ENCODE data around the gene SLC35F3. TPM values are rescaled to one million over a fixed set of nuclear protein-coding genes. Genes with fewer than 3 reads are reported as not detected.

Gene SLC35F3
- total and polyA plus RNA-seq, 2 experiments from 2014 or later, result 1.0 to 3.2 TPM

DNA sequence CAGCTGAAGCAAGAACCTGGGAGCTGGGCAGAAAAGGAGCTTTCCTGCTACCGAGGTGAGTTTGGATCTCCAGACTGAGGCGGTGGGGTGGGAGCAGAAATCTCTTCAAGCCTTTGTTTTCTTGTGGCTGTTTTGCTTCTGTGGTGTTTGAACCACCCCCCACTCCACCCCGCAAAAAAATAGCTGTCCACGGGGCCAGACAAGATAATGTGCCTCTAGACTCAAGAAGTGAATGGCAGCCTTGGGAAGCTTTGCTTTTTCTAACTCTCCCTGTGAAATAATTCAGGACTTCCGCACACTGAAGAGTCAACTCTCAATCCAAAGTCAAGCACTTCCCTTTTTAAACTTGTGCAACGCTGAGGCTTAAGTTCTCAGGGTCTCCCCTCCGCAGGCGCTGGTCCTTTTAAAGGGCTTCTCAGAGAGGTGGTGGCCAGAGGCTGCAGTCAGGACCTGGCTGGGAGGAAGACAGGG is 309.2 kb downstream of the SLC35F3 start:
- TF ChIP-seq ZNF462 (CRISPR knock-in tag; IDR thresholded peaks at IDR 0.05) (no peak), POLR2AphosphoS5 (IDR thresholded peaks at IDR 0.05; ENCODE audit: low read depth) (no peak), ETS1 (IDR thresholded peaks at IDR 0.05) (no peak), STAT1 (IDR thresholded peaks at IDR 0.05; ENCODE audit: unreplicated experiment) (no peak), EZH2phosphoT487 (IDR thresholded peaks at IDR 0.05; ENCODE audit: unreplicated experiment) (no peak)
- Histone ChIP-seq H3K27ac (ENCODE audit: low read depth) (no peak overlapping the region), H3K36me3 (ENCODE audit: insufficient read depth) (no peaks in the 10 kb centered on the region; the same call in 1 of the 2 replicates), H3K79me2 (replicated peaks; ENCODE audit: insufficient read depth) (no peaks in the 10 kb centered on the region), H2AFZ (peak overlapping the region; percentile 98), H3K4me1 (ENCODE audit: insufficient read depth) (peaks cover 9% of the 10 kb centered on the region; the same call in 1 of the 2 replicates), H3K9me2 (ENCODE audit: insufficient read depth) (no peaks in the 10 kb centered on the region), H3K27me3 (ENCODE audit: insufficient read depth) (peaks cover 9% of the 10 kb centered on the region), H3K4me3 (peak overlapping the region; percentile 85), H4K20me1 (replicated peaks; ENCODE audit: insufficient read depth) (no peaks in the 10 kb centered on the region), H3K4me2 (peak overlapping the region; percentile 95), H3F3A (replicated peaks; ENCODE audit: low read depth) (no peaks in the 10 kb centered on the region)
- no peak for DNase-seq (ENCODE audit: low spot score)
- no peak; the same call in 2 of the 3 replicates for ATAC-seq
- no peak overlapping the region for H3K27ac Mint-ChIP-seq
- H3K36me3 Mint-ChIP-seq (ENCODE audit: low read depth), result peaks cover 10% of the 10 kb centered on the region
- H3K27me3 Mint-ChIP-seq (ENCODE audit: insufficient read depth, low read depth, poor library complexity), result peaks cover 18% of the 10 kb centered on the region
- peaks cover 27% of the 10 kb centered on the region for H3K9me3 Mint-ChIP-seq
- peaks cover 16% of the 10 kb centered on the region for H3K4me1 Mint-ChIP-seq
- H3K4me3 Mint-ChIP-seq, result peak overlapping the region; percentile 82
